ENCODE measurements around the gene DACT1. TPM values are rescaled to one million over a fixed set of nuclear protein-coding genes. Genes with fewer than 3 reads are reported as not detected.

DACT1 gene
- total RNA-seq, 2 donors from 2014 or later = not detected

DNA sequence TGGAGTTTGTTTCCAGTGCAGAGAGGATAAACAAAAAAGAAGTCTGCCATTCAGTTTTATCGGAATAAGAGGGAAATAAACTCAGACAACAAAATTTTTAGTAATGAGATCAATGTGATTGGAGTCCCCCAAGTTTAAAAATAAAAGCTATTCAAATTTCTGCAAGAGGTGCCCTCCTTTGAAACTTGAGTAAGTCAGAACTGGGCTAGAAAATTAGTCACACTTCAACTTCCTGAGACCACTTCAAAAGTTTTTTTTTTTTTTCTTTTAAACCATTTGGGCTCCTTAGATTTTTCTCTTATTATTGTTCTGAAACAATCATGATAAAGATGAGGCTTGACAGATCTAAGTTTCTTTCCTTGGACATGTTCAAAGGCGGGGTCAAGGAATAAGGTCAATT lies 3.2 kb downstream of the DACT1 start:
- Mint-ChIP-seq H3K9me3 (no peaks in the 10 kb centered on the region), H3K27ac (no peak overlapping the region), H3K36me3 (no peaks in the 10 kb centered on the region), H3K4me1 (ENCODE audit: low read depth in 2 of 2) (peaks cover 11 to 15% of the 10 kb centered on the region in 2 donors), H3K27me3 (peaks cover 22 to 36% of the 10 kb centered on the region in 2 donors), H3K4me3 (no peak overlapping the region)
- DNase-seq (ENCODE audit: low spot score) (no peak), ATAC-seq (no peak)

DNA sequence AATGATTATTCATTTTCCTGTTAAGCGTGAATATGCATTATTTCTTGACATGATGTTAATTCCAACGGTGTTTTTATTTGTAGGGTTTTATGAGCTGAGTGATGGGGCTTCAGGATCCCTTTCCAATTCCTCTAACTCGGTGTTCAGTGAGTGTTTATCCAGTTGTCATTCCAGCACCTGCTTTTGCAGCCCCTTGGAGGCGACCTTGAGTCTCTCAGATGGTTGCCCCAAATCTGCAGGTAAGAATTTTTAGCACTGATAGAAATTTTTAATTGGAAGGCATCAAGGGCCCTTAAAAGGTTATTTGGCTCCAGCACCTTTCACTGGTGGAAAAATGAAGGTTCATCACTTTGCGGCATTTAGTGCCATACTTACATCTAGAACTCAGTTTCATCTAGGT lies 3.7 kb downstream of the DACT1 start:
- no peak for DNase-seq (ENCODE audit: low spot score)
- H3K36me3 Mint-ChIP-seq = no peaks in the 10 kb centered on the region
- no peak overlapping the region for H3K4me3 Mint-ChIP-seq
- H3K9me3 Mint-ChIP-seq = no peaks in the 10 kb centered on the region
- H3K27ac Mint-ChIP-seq = no peak overlapping the region
- ATAC-seq = no peak
- H3K4me1 Mint-ChIP-seq (ENCODE audit: low read depth in 2 of 2) = peaks cover 11 to 15% of the 10 kb centered on the region in 2 donors
- H3K27me3 Mint-ChIP-seq = peaks cover 18 to 30% of the 10 kb centered on the region in 2 donors

DNA sequence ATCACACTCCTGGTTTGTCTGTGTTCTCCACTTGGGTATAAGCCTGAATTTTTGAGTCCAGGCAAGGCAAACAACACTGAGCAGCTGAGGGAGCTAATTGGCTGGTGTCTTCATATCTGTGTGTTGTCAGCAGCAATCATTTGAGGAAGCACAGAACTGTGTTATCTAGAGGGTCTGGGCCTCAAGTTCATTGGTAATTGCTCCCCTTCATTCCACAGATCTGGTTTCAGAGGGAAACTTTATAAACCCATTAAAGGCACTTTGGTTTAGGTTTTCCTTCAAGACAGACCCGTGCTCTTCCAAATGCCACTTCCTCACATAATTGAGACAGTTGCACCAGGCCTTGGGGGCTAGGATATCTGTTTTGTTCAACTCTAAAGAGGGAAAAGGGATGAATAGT lies 5.6 kb downstream of the DACT1 start:
- Mint-ChIP-seq H3K4me1 (ENCODE audit: low read depth in 2 of 2) (peaks cover 7 to 10% of the 10 kb centered on the region in 2 donors), H3K9me3 (no peaks in the 10 kb centered on the region), H3K27me3 (peaks cover 14 to 22% of the 10 kb centered on the region in 2 donors), H3K4me3 (no peak overlapping the region), H3K27ac (no peak overlapping the region), H3K36me3 (no peaks in the 10 kb centered on the region)
- ATAC-seq = no peak
- no peak for DNase-seq (ENCODE audit: low spot score)

DNA sequence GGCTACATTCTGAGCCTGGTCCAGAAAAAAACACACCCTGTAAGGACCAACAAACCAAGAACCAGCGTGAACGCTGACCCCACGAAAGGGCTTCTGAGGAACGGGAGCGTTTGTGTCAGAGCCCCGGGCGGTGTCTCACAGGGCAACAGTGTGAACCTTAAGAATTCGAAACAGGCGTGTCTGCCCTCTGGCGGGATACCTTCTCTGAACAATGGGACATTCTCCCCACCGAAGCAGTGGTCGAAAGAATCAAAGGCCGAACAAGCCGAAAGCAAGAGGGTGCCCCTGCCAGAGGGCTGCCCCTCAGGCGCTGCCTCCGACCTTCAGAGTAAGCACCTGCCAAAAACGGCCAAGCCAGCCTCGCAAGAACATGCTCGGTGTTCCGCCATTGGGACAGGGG lies 7.9 kb downstream of the DACT1 start:
- DNase-seq (ENCODE audit: low spot score) (no peak), ATAC-seq (no peak)
- H3K27me3 Mint-ChIP-seq = peaks cover 4 to 7% of the 10 kb centered on the region in 2 donors
- no peaks in the 10 kb centered on the region for H3K9me3 Mint-ChIP-seq
- H3K36me3 Mint-ChIP-seq = no peaks in the 10 kb centered on the region
- H3K4me3 Mint-ChIP-seq = no peak overlapping the region
- no peaks in the 10 kb centered on the region for H3K4me1 Mint-ChIP-seq (ENCODE audit: low read depth in 2 of 2)
- H3K27ac Mint-ChIP-seq = no peak overlapping the region

DNA sequence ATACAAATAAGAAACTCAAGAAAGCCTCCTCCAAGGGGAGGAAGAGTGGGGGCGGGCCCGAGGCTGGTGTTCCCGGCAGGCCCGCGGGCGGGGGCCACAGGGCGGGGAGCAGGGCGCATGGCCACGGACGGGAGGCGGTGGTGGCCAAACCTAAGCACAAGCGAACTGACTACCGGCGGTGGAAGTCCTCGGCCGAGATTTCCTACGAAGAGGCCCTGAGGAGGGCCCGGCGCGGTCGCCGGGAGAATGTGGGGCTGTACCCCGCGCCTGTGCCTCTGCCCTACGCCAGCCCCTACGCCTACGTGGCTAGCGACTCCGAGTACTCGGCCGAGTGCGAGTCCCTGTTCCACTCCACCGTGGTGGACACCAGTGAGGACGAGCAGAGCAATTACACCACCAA lies 8.7 kb downstream of the DACT1 start:
- DNase-seq (ENCODE audit: low spot score) (no peak), ATAC-seq (no peak)
- H3K36me3 Mint-ChIP-seq = no peaks in the 10 kb centered on the region
- no peak overlapping the region for H3K27ac Mint-ChIP-seq
- H3K9me3 Mint-ChIP-seq = no peaks in the 10 kb centered on the region
- no peak overlapping the region for H3K4me3 Mint-ChIP-seq
- H3K4me1 Mint-ChIP-seq (ENCODE audit: low read depth in 2 of 2) = no peaks in the 10 kb centered on the region
- H3K27me3 Mint-ChIP-seq = peaks cover 2 to 7% of the 10 kb centered on the region in 2 donors

DNA sequence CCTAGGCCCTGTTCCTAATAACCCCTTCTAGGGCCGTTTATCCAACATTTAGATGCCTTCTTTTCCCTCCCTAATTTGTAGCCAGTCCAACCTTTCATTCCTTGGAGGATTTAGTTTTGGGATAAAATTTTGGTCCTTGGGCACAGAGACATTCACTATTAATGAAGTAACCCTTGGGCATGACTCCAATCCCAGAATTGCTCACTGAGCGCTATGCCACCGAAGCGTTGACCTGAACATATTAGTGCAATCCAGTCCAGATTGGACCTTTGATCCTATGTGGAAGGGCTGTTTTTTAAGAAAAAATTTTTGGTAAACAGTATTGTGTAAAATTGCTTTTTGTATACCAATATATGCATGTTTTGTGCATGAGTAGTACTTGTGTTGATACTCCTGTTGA lies 10.0 kb downstream of the DACT1 start:
- ATAC-seq = no peak
- no peaks in the 10 kb centered on the region for H3K4me1 Mint-ChIP-seq (ENCODE audit: low read depth in 2 of 2)
- H3K27ac Mint-ChIP-seq = no peak overlapping the region
- peaks cover 2 to 7% of the 10 kb centered on the region in 2 donors for H3K27me3 Mint-ChIP-seq
- DNase-seq (ENCODE audit: low spot score) = no peak
- no peak overlapping the region for H3K4me3 Mint-ChIP-seq
- H3K36me3 Mint-ChIP-seq = no peaks in the 10 kb centered on the region
- H3K9me3 Mint-ChIP-seq = no peaks in the 10 kb centered on the region

DNA sequence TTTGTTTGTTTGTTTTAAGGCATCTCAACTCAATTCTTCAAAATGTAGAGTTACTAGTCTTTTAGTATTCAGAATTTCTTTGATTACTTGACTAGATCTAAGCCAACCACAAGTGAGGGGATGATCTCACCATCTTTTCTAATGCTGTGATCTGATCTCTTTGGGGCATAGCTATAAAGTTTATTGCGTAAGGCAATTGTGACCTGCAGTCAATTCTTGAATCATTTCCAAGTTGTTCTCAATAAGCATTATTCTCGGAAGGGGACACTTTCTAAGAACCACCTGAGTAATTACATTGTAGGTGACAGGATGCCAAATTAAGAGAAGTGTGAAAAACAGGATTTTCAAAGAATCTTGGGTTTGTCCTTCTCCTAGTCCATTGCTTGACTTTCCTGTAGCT lies 13.1 kb downstream of the DACT1 start:
- H3K27me3 Mint-ChIP-seq = peaks cover 0 to 14% of the 10 kb centered on the region in 2 donors
- H3K4me1 Mint-ChIP-seq (ENCODE audit: low read depth in 2 of 2) = no peaks in the 10 kb centered on the region
- DNase-seq (ENCODE audit: low spot score) (no peak), ATAC-seq (no peak)
- H3K9me3 Mint-ChIP-seq = no peaks in the 10 kb centered on the region
- no peak overlapping the region for H3K4me3 Mint-ChIP-seq
- no peaks in the 10 kb centered on the region for H3K36me3 Mint-ChIP-seq
- no peak overlapping the region for H3K27ac Mint-ChIP-seq

DNA sequence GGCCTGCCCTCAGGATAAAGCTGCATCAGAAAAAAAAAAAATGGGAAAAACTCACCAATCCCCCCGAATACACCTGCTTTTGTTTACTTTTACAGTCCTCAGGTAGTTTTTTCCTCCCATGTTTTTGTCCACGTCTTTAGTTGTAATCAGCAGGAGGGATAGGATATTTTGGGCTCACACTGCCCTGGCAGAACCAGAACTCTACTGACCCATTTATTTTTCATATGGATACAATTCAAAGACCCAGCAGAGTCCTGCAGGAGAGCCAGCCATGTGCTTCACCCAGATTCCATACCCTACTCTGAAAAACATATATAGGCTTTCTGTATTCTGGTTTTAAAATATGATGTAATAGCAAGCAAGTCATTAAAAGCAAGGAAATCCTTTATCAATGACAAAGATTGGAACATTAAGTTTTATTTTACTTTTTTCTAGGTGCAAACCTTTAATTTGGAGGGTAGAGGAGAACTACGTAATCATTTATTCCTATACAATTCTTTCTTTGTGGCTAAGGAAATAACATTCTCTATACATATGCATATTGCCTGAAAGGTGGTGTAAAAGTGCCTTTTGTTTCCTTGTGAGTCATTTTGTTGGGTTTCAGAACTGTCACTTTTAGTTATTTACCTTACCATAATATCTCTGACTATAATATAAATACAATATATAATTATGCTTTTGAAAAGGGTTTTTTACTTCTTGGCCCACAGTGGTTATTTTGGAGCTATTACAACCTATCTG lies 19.1 kb downstream of the DACT1 start:
- Mint-ChIP-seq H3K27ac (no peak overlapping the region), H3K9me3 (no peaks in the 10 kb centered on the region), H3K36me3 (no peaks in the 10 kb centered on the region), H3K4me3 (no peak overlapping the region), H3K4me1 (ENCODE audit: low read depth in 2 of 2) (no peaks in the 10 kb centered on the region), H3K27me3 (peaks cover 4 to 20% of the 10 kb centered on the region in 2 donors)
- DNase-seq (ENCODE audit: low spot score) (no peak), ATAC-seq (no peak)

DNA sequence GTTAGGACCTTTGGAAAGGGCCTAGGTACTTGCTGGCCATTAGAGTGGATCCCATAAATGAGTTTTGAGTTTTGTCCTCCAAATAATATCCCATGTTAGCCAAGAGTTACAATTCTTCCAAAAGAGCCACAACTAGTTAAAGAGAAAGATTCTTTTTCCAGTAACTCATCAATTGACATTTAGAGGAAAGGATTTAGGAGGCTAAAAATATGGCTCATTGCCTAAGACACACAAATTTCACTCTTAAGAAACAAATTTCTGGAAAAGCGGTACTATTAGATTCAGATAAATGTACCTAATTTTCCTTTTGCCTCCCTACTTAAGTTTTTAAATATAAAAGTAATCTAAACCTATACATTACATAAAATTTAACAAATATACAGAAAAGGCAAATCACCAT lies 21.3 kb downstream of the DACT1 start:
- Mint-ChIP-seq H3K9me3 (no peaks in the 10 kb centered on the region), H3K4me1 (ENCODE audit: low read depth in 2 of 2) (no peaks in the 10 kb centered on the region), H3K27ac (no peak overlapping the region), H3K36me3 (no peaks in the 10 kb centered on the region), H3K27me3 (peaks cover 12 to 14% of the 10 kb centered on the region in 2 donors), H3K4me3 (no peak overlapping the region)
- ATAC-seq (no peak), DNase-seq (ENCODE audit: low spot score) (no peak)

DNA sequence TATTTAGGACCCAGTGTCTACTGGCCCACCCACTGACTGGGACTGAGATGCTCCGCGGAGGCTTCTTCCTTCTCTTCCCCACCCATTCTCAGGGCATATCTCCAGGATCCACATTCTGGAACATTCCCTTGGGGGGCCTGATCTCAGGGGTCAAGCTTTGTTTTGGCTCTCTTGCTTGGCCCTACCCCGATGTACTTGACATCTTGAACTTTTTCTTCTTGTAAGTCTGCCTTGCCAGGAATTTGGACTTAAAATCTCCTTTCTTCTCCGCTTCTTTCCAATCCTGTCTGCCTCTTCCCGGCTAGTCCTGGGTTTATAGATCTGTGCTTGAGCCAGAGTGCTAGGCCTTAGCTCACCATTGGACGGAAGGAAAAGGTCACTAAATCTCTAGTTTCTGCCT lies 22.1 kb downstream of the DACT1 start:
- no peak for ATAC-seq
- Mint-ChIP-seq H3K9me3 (no peaks in the 10 kb centered on the region), H3K4me1 (ENCODE audit: low read depth in 2 of 2) (no peaks in the 10 kb centered on the region), H3K27me3 (peaks cover 14 to 21% of the 10 kb centered on the region in 2 donors), H3K4me3 (no peak overlapping the region), H3K27ac (no peak overlapping the region), H3K36me3 (no peaks in the 10 kb centered on the region)
- no peak for DNase-seq (ENCODE audit: low spot score)

DNA sequence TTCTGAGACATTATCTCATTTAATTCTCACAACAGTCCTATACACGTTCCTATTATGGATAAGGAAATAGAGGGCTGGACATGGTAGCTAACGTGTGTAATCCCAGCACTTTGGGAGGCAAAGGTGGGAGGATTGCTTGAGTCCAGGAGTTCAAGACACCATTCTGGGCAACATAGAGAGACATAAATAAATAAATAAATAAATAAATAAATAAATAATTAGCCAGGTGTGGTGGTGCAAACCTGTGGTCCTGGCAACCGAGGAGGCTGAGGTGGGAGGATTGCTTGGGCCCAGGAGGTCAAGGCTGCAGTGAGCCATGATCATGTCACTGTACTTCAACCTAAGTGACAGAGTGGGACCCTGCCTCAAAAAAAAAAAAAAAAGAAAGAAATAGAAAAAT lies 22.6 kb downstream of the DACT1 start:
- no peaks in the 10 kb centered on the region for H3K36me3 Mint-ChIP-seq
- DNase-seq (ENCODE audit: low spot score) (no peak), ATAC-seq (no peak)
- no peaks in the 10 kb centered on the region for H3K4me1 Mint-ChIP-seq (ENCODE audit: low read depth in 2 of 2)
- H3K9me3 Mint-ChIP-seq = no peaks in the 10 kb centered on the region
- H3K4me3 Mint-ChIP-seq = no peak overlapping the region
- H3K27ac Mint-ChIP-seq = no peak overlapping the region
- peaks cover 14 to 21% of the 10 kb centered on the region in 2 donors for H3K27me3 Mint-ChIP-seq

DNA sequence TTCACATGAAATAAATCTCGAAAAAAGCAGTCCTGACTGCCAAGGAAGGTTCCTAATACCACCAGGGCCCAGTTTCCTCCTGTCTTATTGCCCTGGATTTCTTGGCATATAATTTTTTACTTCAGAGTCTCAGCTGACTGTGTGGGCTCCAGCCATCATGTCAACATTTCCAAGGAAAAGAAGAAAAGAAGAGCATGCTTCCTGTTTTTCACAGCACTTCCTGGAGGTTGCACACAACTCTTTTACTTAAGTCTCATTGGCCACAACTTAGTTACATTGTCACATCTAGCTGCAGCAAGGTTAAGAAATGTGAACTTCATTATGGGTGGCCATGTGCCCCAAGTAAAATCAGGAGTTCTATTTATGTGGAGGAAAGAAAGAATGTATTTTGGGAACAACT lies 24.3 kb downstream of the DACT1 start:
- H3K27ac Mint-ChIP-seq = peak overlapping the region in 1 of 2 donors; percentile 38
- H3K27me3 Mint-ChIP-seq = peaks cover 10 to 15% of the 10 kb centered on the region in 2 donors
- ATAC-seq (no peak), DNase-seq (ENCODE audit: low spot score) (no peak)
- no peaks in the 10 kb centered on the region for H3K9me3 Mint-ChIP-seq
- no peaks in the 10 kb centered on the region for H3K36me3 Mint-ChIP-seq
- H3K4me1 Mint-ChIP-seq (ENCODE audit: low read depth in 2 of 2) = no peaks in the 10 kb centered on the region
- H3K4me3 Mint-ChIP-seq = no peak overlapping the region

DNA sequence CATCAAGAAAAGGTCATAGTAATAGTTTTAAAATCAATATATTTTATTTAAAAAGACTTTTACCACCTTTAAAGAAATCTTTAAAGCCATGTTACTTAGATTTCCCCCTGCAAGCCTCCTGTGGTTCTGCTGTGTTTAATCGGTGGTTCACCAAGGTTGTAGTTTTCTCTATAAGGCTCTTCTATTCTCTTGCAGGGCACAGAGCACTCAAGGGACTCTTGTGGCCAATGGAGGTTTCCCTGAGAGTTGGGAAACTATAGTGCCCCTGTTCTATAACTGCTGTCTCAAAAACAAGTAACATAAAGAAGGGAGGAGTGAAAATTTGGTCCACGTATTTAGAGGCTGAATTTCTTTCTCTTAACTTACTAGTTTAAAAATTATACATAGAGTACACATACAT lies 25.0 kb downstream of the DACT1 start:
- ATAC-seq (no peak), DNase-seq (ENCODE audit: low spot score) (no peak)
- no peaks in the 10 kb centered on the region for H3K36me3 Mint-ChIP-seq
- H3K9me3 Mint-ChIP-seq = no peaks in the 10 kb centered on the region
- H3K4me1 Mint-ChIP-seq (ENCODE audit: low read depth in 2 of 2) = no peaks in the 10 kb centered on the region
- H3K27ac Mint-ChIP-seq = no peak overlapping the region
- H3K27me3 Mint-ChIP-seq = peaks cover 10 to 15% of the 10 kb centered on the region in 2 donors
- no peak overlapping the region for H3K4me3 Mint-ChIP-seq

DNA sequence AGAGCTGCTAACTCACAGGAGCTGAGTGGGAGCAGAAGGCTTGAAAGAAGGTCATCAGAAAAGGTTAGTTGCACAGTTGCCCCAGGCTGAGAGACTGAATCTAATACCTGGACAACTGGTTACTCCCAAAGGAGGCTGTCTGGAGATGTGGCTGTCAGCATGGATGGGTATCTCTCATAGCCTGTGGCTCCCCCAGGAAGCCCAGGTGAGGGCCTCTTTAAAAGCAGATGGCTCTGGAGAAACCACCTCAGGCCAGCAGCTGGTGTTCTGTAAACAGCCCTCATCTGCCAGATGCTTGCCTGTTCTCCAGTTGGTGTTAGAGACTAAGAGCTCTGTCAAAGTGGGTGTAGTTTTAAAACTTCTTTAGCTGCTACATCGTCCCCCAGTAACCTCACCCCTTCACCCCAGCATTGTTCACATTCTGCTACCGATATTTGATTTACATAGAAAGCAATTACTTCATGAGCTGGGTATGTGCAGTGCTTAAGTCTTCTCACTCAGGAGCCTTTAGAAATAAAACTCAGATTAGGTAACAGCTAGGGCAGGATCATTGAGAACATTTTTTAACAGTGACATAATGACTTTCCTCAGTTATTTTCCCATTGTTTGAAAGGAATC lies 25.8 kb downstream of the DACT1 start:
- ATAC-seq (no peak), DNase-seq (ENCODE audit: low spot score) (no peak)
- peaks cover 14 to 21% of the 10 kb centered on the region in 2 donors for H3K27me3 Mint-ChIP-seq
- no peaks in the 10 kb centered on the region for H3K4me1 Mint-ChIP-seq (ENCODE audit: low read depth in 2 of 2)
- no peak overlapping the region for H3K4me3 Mint-ChIP-seq
- no peaks in the 10 kb centered on the region for H3K9me3 Mint-ChIP-seq
- no peaks in the 10 kb centered on the region for H3K36me3 Mint-ChIP-seq
- no peak overlapping the region for H3K27ac Mint-ChIP-seq
